B cell (primary cell): ENCODE measurements around the gene DENND2A. TPM values are rescaled to one million over a fixed set of nuclear protein-coding genes. Genes with fewer than 3 reads are reported as not detected.
"Not testable (repeated sequence)": the region's sequence is repeated elsewhere in the genome, so short reads cannot be mapped to it uniquely, and the experiment has no call there.

Experiments
- ATAC-seq: fragments of 200-7000 bp; cut with Tn5 transposase; one replicate; pipeline ENCODE4 v1.10.0; 2021; ENCODE audit warnings: low read depth, mild to moderate bottlenecking, moderate number of reproducible peaks, moderate library complexity
- CTCF ChIA-PET: fragments of 350-600 bp; sonication (Branson Sonifier 250); formaldehyde crosslinking; loops from one replicate; lab custom pipeline; 2021; ENCODE audit warnings: antibody characterized with exemption, inconsistent platforms; lab: Charles Lee
- POLR2A ChIA-PET: fragments of 350-600 bp; sonication (Branson Sonifier 250); formaldehyde crosslinking; loops from one replicate; lab custom pipeline; 2021; ENCODE audit warnings: antibody characterized with exemption; lab: Charles Lee
- DNase-seq: peaks from one replicate; pipeline ENCODE4 v3.0.0; 2013
- H2AFZ ChIP-seq: 2 replicates; pipeline ENCODE4 v1.6.1; 2012; ENCODE audit warnings: mild to moderate bottlenecking, low read depth, low read length; ENCODE audit not compliant: insufficient read depth, poor library complexity, severe bottlenecking
- H3K27ac ChIP-seq, 2 donors: 1 replicate in 1 of 2; 2 replicates in 1 of 2; pipeline ENCODE4 v1.5.1; 2012 to 2013; ENCODE audit warnings: low read length in 2 of 2, mild to moderate bottlenecking in 2 of 2, moderate library complexity in 1 of 2
- H3K27me3 ChIP-seq, 4 experiments: fragments of 200-600 bp in 1 of 4; sonication (generic) in 1 of 4; replicated peaks in 1 of 4; 1 replicate in 2 of 4; 2 replicates in 2 of 4; pipeline versions ENCODE4 v1.6.1 to v1.7.0; 2013 to 2016; ENCODE audit warnings: low read length in 3 of 4, mild to moderate bottlenecking in 2 of 4, mixed read lengths in 1 of 4, moderate library complexity in 1 of 4; ENCODE audit not compliant: insufficient read depth in 4 of 4, control insufficient read depth in 3 of 4; ENCODE audit errors: control extremely low read depth in 1 of 4
- H3K36me3 ChIP-seq, 2 experiments: replicated peaks in 1 of 2; 1 replicate in 1 of 2; 2 replicates in 1 of 2; pipeline versions ENCODE4 v1.6.1 to v1.7.1; 2013; ENCODE audit warnings: low read length in 1 of 2; ENCODE audit not compliant: insufficient read depth in 2 of 2, control insufficient read depth in 1 of 2; ENCODE audit errors: control extremely low read depth in 1 of 2, extremely low read depth in 1 of 2
- H3K4me1 ChIP-seq, 2 donors: fragments of 200-600 bp in 1 of 2; sonication (generic) in 1 of 2; 1 replicate in 1 of 2; 2 replicates in 1 of 2; pipeline versions ENCODE4 v1.5.1 to v1.6.1; 2013 to 2017; ENCODE audit warnings: low read length in 2 of 2; ENCODE audit not compliant: control insufficient read depth in 2 of 2, insufficient read depth in 2 of 2
- H3K4me2 ChIP-seq: replicated peaks from 2 replicates; pipeline ENCODE3; 2012; ENCODE audit warnings: mild to moderate bottlenecking, low read depth, low read length; ENCODE audit not compliant: poor library complexity, severe bottlenecking
- H3K4me3 ChIP-seq, 5 experiments: fragments of 200-600 bp in 1 of 5; sonication (generic) in 1 of 5; 1 replicate in 3 of 5; 2 replicates in 2 of 5; pipeline versions ENCODE4 v1.5.1 to v1.7.0; 2011 to 2016; ENCODE audit warnings: low read length in 4 of 5, mild to moderate bottlenecking in 4 of 5, low read depth in 2 of 5, control low read depth in 1 of 5, moderate library complexity in 1 of 5; ENCODE audit not compliant: insufficient read depth in 1 of 5; ENCODE audit errors: control extremely low read depth in 1 of 5, extremely low read depth in 1 of 5
- H3K79me2 ChIP-seq: fragments of 200-600 bp; sonication (generic); one replicate; pipeline ENCODE4 v1.6.0; 2016; ENCODE audit warnings: low read length; ENCODE audit not compliant: control insufficient read depth, insufficient read depth
- H3K9ac ChIP-seq: fragments of 200-600 bp; sonication (generic); 2 replicates; pipeline ENCODE4 v1.6.1; 2017; ENCODE audit warnings: mild to moderate bottlenecking, low read length, moderate library complexity
- H3K9me3 ChIP-seq, 3 donors: one replicate each; pipeline versions ENCODE4 v1.6.1 to v1.7.1; 2013; ENCODE audit warnings: low read length in 2 of 3; ENCODE audit not compliant: control insufficient read depth in 2 of 3, insufficient read depth in 1 of 3; ENCODE audit errors: control extremely low read depth in 1 of 3
- H4K20me1 ChIP-seq: 2 replicates; pipeline ENCODE4 v1.6.0; 2012; ENCODE audit warnings: mild to moderate bottlenecking, low read length; ENCODE audit not compliant: insufficient read depth, control insufficient read depth, poor library complexity, severe bottlenecking
- H3K27ac Mint-ChIP-seq: one replicate; pipeline ENCODE4 v1.8.0; 2021; ENCODE audit warnings: mixed read lengths
- H3K27me3 Mint-ChIP-seq: one replicate; pipeline ENCODE4 v1.8.0; 2021; ENCODE audit warnings: mixed read lengths
- H3K4me1 Mint-ChIP-seq: one replicate; pipeline ENCODE4 v1.8.0; 2021; ENCODE audit warnings: mixed read lengths
- H3K4me3 Mint-ChIP-seq: one replicate; pipeline ENCODE4 v1.8.0; 2021; ENCODE audit warnings: mixed read lengths
- H3K9me3 Mint-ChIP-seq: one replicate; pipeline ENCODE4 v1.8.0; 2022; ENCODE audit warnings: mixed read lengths; ENCODE audit not compliant: insufficient read depth
- CTCF ChIP-seq: fragments of 200-600 bp; IDR thresholded peaks from one replicate; pipeline ENCODE4 v1.8.0; 2022; ENCODE audit warnings: antibody characterized with exemption, mild to moderate bottlenecking
- EZH2 ChIP-seq: IDR thresholded peaks from 2 replicates; pipeline ENCODE4 v1.6.1; 2012; ENCODE audit warnings: borderline replicate concordance, low read depth, mild to moderate bottlenecking, moderate library complexity, low read length; ENCODE audit not compliant: insufficient read depth, poor library complexity, severe bottlenecking
- WGBS: methylation state at CpG from one replicate; pipeline ENCODE4 v1.1.5; 2013; ENCODE audit warnings: missing lambda C conversion rate; ENCODE audit not compliant: insufficient coverage; 5-methylcytosine and 5-hydroxymethylcytosine counted together
- intact Hi-C: fragments of 100-400 bp; cut with micrococcal nuclease; formaldehyde crosslinking; loops from one replicate; pipeline ENCODE4 v1.10.0; 2022
- polyA plus RNA-seq: library from polyadenylated mRNA; depleted of rRNA; stranded (reverse); fragments of >200 nt; gene quantifications from 2 replicates; pipeline ENCODE4 v1.2.3, GENCODE V29; 2012
- total RNA-seq, 2 donors: library from RNA; stranded (reverse); fragments of 120-200 nt in 1 of 2; gene quantifications; 1 replicate in 1 of 2; 2 replicates in 1 of 2; pipeline versions ENCODE4 v1.2.3 to v1.2.4, GENCODE V29; 2013 to 2022

The DENND2A gene
- total and polyA plus RNA-seq, 2 donors (not counting 1 experiment from before 2014, with no cell fraction given): 0.31 TPM; not detected in 1

- H2AFZ ChIP-seq: no peak overlapping the region
- H3K36me3 ChIP-seq: no peaks in the 10 kb centered on the region
- no peak overlapping the region for H3K4me3 Mint-ChIP-seq
- no peak overlapping the region for H3K27ac ChIP-seq
- no peak overlapping the region for H3K4me2 ChIP-seq
- H3K4me3 ChIP-seq: no peak overlapping the region
- intact Hi-C loops: no loop called here
- peaks cover 14 to 21% of the 10 kb centered on the region in 2 donors for H3K4me1 ChIP-seq
- no peaks in the 10 kb centered on the region for H3K79me2 ChIP-seq
- no peaks in the 10 kb centered on the region for H3K9me3 Mint-ChIP-seq
- H3K27ac Mint-ChIP-seq: no peak overlapping the region
- ChIA-PET POLR2A (no interaction called here), CTCF (no interaction called here)
- no peak overlapping the region for H3K9ac ChIP-seq
- H3K27me3 Mint-ChIP-seq: peaks cover 4% of the 10 kb centered on the region
- DNase-seq (no peak), ATAC-seq (no peak)
- no peaks in the 10 kb centered on the region for H3K27me3 ChIP-seq
- H3K9me3 ChIP-seq: peaks cover 0 to 6% (median 0%) of the 10 kb centered on the region in 3 donors
- no peaks in the 10 kb centered on the region for H4K20me1 ChIP-seq
- TF ChIP-seq CTCF: no peak
- no peak for TF ChIP-seq EZH2
- 87% methylated on average over 3 of the region's 3 CpGs for WGBS
- peaks cover 18% of the 10 kb centered on the region for H3K4me1 Mint-ChIP-seq
Observed at GRCh38 chr7:140534743-140535142, 105.9 kb downstream of the DENND2A start.

GRCh38 chr7:140533394-140533872 lies 107.2 kb downstream of the DENND2A start:
- peaks cover 14 to 21% of the 10 kb centered on the region in 2 donors for H3K4me1 ChIP-seq
- Mint-ChIP-seq H3K4me3 (no peak overlapping the region), H3K27me3 (peaks cover 4% of the 10 kb centered on the region), H3K4me1 (peaks cover 18% of the 10 kb centered on the region), H3K27ac (no peak overlapping the region), H3K9me3 (no peaks in the 10 kb centered on the region)
- H3K27me3 ChIP-seq: no peaks in the 10 kb centered on the region
- no peaks in the 10 kb centered on the region for H3K36me3 ChIP-seq
- H3K79me2 ChIP-seq: no peaks in the 10 kb centered on the region
- WGBS: 89% methylated on average over 13 of the region's 13 CpGs
- no peak overlapping the region for H2AFZ ChIP-seq
- no peak for DNase-seq
- no peak overlapping the region for H3K9ac ChIP-seq
- H3K4me3 ChIP-seq: no peak overlapping the region
- peaks cover 0 to 6% (median 0%) of the 10 kb centered on the region in 3 donors for H3K9me3 ChIP-seq
- H4K20me1 ChIP-seq: no peaks in the 10 kb centered on the region
- POLR2A ChIA-PET: interaction anchor here (0.6 kb wide), 1 partner anchor 472 kb away, joined by 5 read pairs; no protein-coding TSS in a partner anchor
- H3K4me2 ChIP-seq: no peak overlapping the region
- no peak overlapping the region for H3K27ac ChIP-seq
- CTCF ChIA-PET: no interaction called here
- TF ChIP-seq EZH2 (no peak), CTCF (no peak)
- no peak for ATAC-seq
- intact Hi-C loops: no loop called here

- no CpG with 5 or more reads among the region's 4 CpGs for WGBS
- H3K27me3 ChIP-seq, H3K4me3 Mint-ChIP-seq, H3K27ac Mint-ChIP-seq, H3K9me3 Mint-ChIP-seq, H4K20me1 ChIP-seq, H3K4me1 ChIP-seq, H3K4me1 Mint-ChIP-seq, DNase-seq, H3K9me3 ChIP-seq, H3K27ac ChIP-seq, H2AFZ ChIP-seq, H3K4me3 ChIP-seq, H3K79me2 ChIP-seq, POLR2A ChIA-PET, intact Hi-C loops, H3K36me3 ChIP-seq, ATAC-seq, H3K9ac ChIP-seq, H3K4me2 ChIP-seq, CTCF ChIA-PET, H3K27me3 Mint-ChIP-seq: not testable (repeated sequence)
Observed at GRCh38 chr7:140529428-140529827, 111.2 kb downstream of the DENND2A start.
